ENCODE data around the gene MED15. TPM values are rescaled to one million over a fixed set of nuclear protein-coding genes. Genes with fewer than 3 reads are reported as not detected.
A peak's percentile ranks its signal among the peaks of the same experiment; 100 is the strongest.

Gene MED15
- total and polyA plus RNA-seq, 2 experiments from 2014 or later: 45.1 to 45.3 TPM

DNA sequence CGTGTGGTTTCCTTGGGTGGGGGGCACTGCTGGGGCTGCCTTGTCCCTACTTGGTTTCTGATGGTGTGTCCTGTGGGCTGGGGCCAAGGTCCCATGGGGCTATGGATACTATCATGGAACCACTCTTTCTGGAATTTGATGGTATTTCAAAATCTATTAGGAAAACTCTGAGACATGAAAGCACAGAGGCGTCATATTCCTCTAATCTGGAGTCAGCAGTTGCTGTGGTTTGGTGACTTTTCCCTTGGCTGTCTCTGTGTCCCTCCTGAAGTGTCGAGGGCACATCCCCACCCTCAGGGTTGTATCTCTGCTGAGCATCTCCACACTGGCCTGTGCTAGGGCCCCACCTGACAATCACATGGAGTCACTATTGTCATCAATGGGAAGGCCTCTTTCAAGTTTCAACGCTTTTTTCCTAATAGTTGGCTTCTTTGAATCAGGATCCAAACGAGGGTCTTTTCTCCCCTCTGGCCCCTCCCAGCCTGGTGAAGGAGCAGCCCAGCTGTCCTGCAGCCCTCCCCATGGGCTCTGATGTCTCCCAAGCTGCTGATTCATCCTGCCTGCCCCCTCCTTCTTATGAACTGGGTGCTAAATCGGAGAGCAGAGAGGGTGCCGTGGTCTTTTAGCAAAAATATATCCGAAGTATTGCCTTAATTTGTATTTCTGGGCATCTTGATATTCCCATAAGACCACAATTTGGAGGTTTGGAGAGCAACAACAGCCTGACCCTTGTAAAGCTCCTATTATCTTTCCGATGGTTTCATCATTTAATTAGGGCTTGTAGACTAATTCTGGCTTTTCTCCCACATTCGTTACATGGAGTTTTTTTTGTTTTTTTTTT is 38.5 kb downstream of the MED15 start:
- no peak for DNase-seq (ENCODE audit: low read depth in 1 of 2, low spot score in 1 of 2)
- no peak overlapping the region for H3K27ac ChIP-seq
- peaks cover 16% of the 10 kb centered on the region for H3K4me1 ChIP-seq (ENCODE audit: low read depth)

DNA sequence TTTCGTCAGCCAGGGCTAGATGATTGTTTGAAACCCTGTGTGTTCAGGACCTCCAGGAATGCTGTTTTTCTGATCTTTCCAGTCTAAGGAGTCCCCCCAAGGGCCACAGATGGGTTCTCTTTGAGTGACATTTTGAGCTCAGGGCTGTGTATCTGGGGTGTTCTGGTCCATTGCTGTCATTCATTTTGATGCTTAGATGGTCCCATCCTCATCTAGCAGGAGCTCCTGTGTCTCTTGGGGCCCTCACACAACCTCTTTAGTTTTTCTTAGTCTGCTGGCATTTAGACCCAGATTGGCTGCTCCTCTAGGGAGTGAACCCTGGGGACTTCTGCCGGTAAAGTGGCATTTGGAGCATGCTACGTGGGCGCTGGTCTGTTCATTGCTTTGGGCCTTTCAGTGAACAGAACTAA is 39.1 kb downstream of the MED15 start:
- TF ChIP-seq, protein P1, sequence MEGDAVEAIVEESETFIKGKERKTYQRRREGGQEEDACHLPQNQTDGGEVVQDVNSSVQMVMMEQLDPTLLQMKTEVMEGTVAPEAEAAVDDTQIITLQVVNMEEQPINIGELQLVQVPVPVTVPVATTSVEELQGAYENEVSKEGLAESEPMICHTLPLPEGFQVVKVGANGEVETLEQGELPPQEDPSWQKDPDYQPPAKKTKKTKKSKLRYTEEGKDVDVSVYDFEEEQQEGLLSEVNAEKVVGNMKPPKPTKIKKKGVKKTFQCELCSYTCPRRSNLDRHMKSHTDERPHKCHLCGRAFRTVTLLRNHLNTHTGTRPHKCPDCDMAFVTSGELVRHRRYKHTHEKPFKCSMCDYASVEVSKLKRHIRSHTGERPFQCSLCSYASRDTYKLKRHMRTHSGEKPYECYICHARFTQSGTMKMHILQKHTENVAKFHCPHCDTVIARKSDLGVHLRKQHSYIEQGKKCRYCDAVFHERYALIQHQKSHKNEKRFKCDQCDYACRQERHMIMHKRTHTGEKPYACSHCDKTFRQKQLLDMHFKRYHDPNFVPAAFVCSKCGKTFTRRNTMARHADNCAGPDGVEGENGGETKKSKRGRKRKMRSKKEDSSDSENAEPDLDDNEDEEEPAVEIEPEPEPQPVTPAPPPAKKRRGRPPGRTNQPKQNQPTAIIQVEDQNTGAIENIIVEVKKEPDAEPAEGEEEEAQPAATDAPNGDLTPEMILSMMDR (IDR thresholded peaks at IDR 0.05; ENCODE audit: low read depth, low read length): no peak
- no peak overlapping the region for H3K4me3 ChIP-seq
- no peaks in the 10 kb centered on the region for H3K9me3 ChIP-seq (ENCODE audit: low read depth)
- peaks cover 23% of the 10 kb centered on the region for H3K4me1 ChIP-seq (ENCODE audit: low read depth)
- no peak overlapping the region for H3K27ac ChIP-seq
- H3K36me3 ChIP-seq: no peaks in the 10 kb centered on the region
- no peaks in the 10 kb centered on the region for H3K27me3 ChIP-seq
- DNase-seq (ENCODE audit: low read depth in 1 of 2, low spot score in 1 of 2): no peak

More for the DNA sequence above, 38.5 kb downstream of the MED15 start:
- H3K9me3 ChIP-seq (ENCODE audit: low read depth): no peaks in the 10 kb centered on the region
- H3K4me3 ChIP-seq: no peak overlapping the region
- H3K27me3 ChIP-seq: no peaks in the 10 kb centered on the region
- H3K36me3 ChIP-seq: no peaks in the 10 kb centered on the region
- TF ChIP-seq, protein P1 (IDR thresholded peaks at IDR 0.05; ENCODE audit: low read depth, low read length): no peak

DNA sequence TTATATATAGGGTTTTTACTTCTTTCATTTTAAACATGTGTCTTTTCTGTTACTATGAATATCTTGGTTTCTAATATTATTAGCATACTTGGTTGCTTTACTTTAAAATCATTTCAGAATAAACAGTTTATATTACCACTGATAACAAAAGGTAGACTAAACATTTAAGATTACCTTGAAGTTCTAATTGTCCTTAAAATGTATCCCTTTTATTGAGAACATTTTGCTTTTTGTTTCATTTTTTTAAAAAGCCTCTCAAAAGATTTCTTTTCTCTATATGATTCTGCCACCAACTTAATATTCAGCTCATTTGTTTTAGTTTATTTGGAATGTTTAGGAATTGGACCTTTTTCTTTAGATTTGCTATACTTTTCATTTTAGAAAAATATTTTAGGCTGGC is 39.6 kb downstream of the MED15 start:
- Histone ChIP-seq H3K4me3 (no peak overlapping the region), H3K27me3 (no peaks in the 10 kb centered on the region), H3K27ac (no peak overlapping the region), H3K36me3 (no peaks in the 10 kb centered on the region), H3K4me1 (ENCODE audit: low read depth) (peaks cover 26% of the 10 kb centered on the region), H3K9me3 (ENCODE audit: low read depth) (no peaks in the 10 kb centered on the region)
- DNase-seq (ENCODE audit: low read depth in 1 of 2, low spot score in 1 of 2): no peak
- TF ChIP-seq, protein P1 (IDR thresholded peaks at IDR 0.05; ENCODE audit: low read depth, low read length): no peak

DNA sequence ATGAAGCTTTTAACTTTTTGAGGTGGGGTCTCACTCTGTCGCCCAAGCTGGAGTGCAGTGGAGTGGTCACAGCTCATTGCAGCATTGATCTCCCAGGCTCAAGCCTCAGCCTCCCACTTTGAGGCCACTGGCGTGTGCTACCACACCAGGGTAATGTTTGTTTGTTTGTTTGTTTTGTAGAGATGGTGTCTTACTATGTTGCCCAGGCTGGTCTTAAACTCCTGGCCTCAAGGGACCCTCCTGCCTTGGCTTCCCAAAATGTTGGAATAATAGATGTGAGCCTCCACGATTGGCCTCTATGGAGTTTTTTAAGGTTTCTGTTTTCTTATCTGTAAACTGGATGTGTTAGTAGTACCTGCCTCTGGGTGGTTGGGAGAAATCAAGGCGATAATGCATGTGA is 41.4 kb downstream of the MED15 start:
- no peak for DNase-seq (ENCODE audit: low read depth in 1 of 2, low spot score in 1 of 2)
- Histone ChIP-seq H3K27me3 (no peaks in the 10 kb centered on the region), H3K4me3 (no peak overlapping the region), H3K36me3 (peaks cover 3% of the 10 kb centered on the region), H3K27ac (peak overlapping the region; percentile 82), H3K9me3 (ENCODE audit: low read depth) (no peaks in the 10 kb centered on the region), H3K4me1 (ENCODE audit: low read depth) (peaks cover 38% of the 10 kb centered on the region)
- TF ChIP-seq, protein P1 (IDR thresholded peaks at IDR 0.05; ENCODE audit: low read depth, low read length): no peak

DNA sequence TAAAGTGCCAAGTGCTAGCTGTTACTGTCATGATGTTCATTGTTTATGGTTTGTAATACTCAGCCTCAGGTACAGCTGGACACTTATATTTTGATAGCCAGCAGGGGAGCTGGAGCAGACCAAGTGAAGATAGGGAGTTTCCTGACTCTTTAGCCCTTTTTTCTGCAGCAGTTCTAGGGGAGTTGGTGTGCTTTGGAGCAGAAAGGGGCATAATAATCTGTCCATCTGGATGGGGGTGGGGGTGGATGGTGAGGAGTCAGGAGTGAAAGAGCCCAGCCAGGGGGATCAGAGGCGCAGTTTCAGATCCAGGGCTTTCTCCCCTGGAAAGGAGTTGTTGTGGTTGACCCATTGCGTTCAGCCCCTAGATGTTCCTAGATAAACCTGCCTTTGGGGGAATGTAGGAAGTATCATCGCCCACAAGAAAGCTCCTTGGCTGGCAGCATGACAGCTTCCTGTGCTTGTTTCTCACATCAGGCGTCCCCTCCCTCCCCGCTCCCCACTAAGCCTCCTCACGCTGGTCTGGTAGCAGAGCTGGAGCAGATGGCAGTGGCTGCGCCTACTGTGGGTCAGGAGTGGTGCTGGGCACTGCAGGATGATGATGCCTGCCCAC is 41.9 kb downstream of the MED15 start:
- TF ChIP-seq, protein P1 (IDR thresholded peaks at IDR 0.05; ENCODE audit: low read depth, low read length): no peak
- H3K4me3 ChIP-seq: no peak overlapping the region
- peak in 1 of 2 donors; percentile 59 for DNase-seq (ENCODE audit: low read depth in 1 of 2, low spot score in 1 of 2)
- H3K27ac ChIP-seq: peak overlapping the region; percentile 82
- H3K36me3 ChIP-seq: peaks cover 3% of the 10 kb centered on the region
- H3K4me1 ChIP-seq (ENCODE audit: low read depth): peaks cover 38% of the 10 kb centered on the region
- no peaks in the 10 kb centered on the region for H3K27me3 ChIP-seq
- no peaks in the 10 kb centered on the region for H3K9me3 ChIP-seq (ENCODE audit: low read depth)

Data from cardiac muscle cell (in vitro differentiated cells and primary cell).